ENCODE measurements around the gene CPPED1. TPM values are rescaled to one million over a fixed set of nuclear protein-coding genes. Genes with fewer than 3 reads are reported as not detected.
A peak's percentile ranks its signal among the peaks of the same experiment; 100 is the strongest.

The CPPED1 gene
- total and polyA plus RNA-seq, 2 experiments from 2014 or later: 27.2 to 28.6 TPM

- Histone ChIP-seq H4K20me1 (ENCODE audit: insufficient read depth, poor library complexity, severe bottlenecking) (no peaks in the 10 kb centered on the region), H3K4me2 (peak overlapping the region; percentile 31), H3K4me1 (ENCODE audit: insufficient read depth) (peaks cover 8% of the 10 kb centered on the region), H2AFZ (peak overlapping the region; percentile 40), H3K9me3 (ENCODE audit: low read depth) (no peaks in the 10 kb centered on the region), H3K4me3 (no peak overlapping the region), H3K27me3 (no peaks in the 10 kb centered on the region), H3K79me2 (no peaks in the 10 kb centered on the region), H3K36me3 (replicated peaks; ENCODE audit: insufficient read depth, low read depth) (no peaks in the 10 kb centered on the region), H3K27ac (peak overlapping the region; percentile 96), H3K9me2 (replicated peaks; ENCODE audit: insufficient read depth) (no peaks in the 10 kb centered on the region)
- WGBS (ENCODE audit: low lambda C conversion rate, missing lambda C conversion rate): 83% methylated on average over 10 of the region's 10 CpGs
- TF ChIP-seq CTCF (IDR thresholded peaks at IDR 0.05; ENCODE audit: poor library complexity): no peak
- TF ChIP-seq EZH2 (IDR thresholded peaks at IDR 0.05; ENCODE audit: borderline replicate concordance): no peak
- TF ChIP-seq EZH2phosphoT487 (IDR thresholded peaks at IDR 0.05; ENCODE audit: low read depth, severe bottlenecking, unreplicated experiment): no peak
- DNase-seq (ENCODE audit: low spot score): no peak
Observed at GRCh38 chr16:12611916-12612597, 191.6 kb downstream of the CPPED1 start.

- DNase-seq (ENCODE audit: low spot score): no peak
- 46% methylated on average over 4 of the region's 4 CpGs for WGBS (ENCODE audit: low lambda C conversion rate, missing lambda C conversion rate)
- Histone ChIP-seq H2AFZ (no peak overlapping the region), H3K27me3 (no peaks in the 10 kb centered on the region), H3K4me2 (no peak overlapping the region), H3K4me1 (ENCODE audit: insufficient read depth) (peaks cover 8% of the 10 kb centered on the region), H3K36me3 (replicated peaks; ENCODE audit: insufficient read depth, low read depth) (no peaks in the 10 kb centered on the region), H4K20me1 (ENCODE audit: insufficient read depth, poor library complexity, severe bottlenecking) (no peaks in the 10 kb centered on the region), H3K9me3 (ENCODE audit: low read depth) (no peaks in the 10 kb centered on the region), H3K9me2 (replicated peaks; ENCODE audit: insufficient read depth) (no peaks in the 10 kb centered on the region), H3K79me2 (no peaks in the 10 kb centered on the region), H3K27ac (peak overlapping the region; percentile 96), H3K4me3 (no peak overlapping the region)
- TF ChIP-seq EZH2phosphoT487 (IDR thresholded peaks at IDR 0.05; ENCODE audit: low read depth, severe bottlenecking, unreplicated experiment) (no peak), CTCF (IDR thresholded peaks at IDR 0.05; ENCODE audit: poor library complexity) (no peak), EZH2 (IDR thresholded peaks at IDR 0.05; ENCODE audit: borderline replicate concordance) (no peak)
Observed at GRCh38 chr16:12611006-12611477, 192.6 kb downstream of the CPPED1 start.

- no peaks in the 10 kb centered on the region for H3K27me3 ChIP-seq
- 82% methylated on average over 8 of the region's 8 CpGs for WGBS (ENCODE audit: low lambda C conversion rate, missing lambda C conversion rate)
Observed at GRCh38 chr16:12609937-12610699, 193.6 kb downstream of the CPPED1 start.

More at GRCh38 chr16:12609937-12610699, 193.6 kb downstream of the CPPED1 start:
- H3K9me3 ChIP-seq (ENCODE audit: low read depth): no peaks in the 10 kb centered on the region
- H3K4me3 ChIP-seq: no peak overlapping the region
- no peaks in the 10 kb centered on the region for H3K36me3 ChIP-seq (replicated peaks; ENCODE audit: insufficient read depth, low read depth)
- H3K4me1 ChIP-seq (ENCODE audit: insufficient read depth): peaks cover 8% of the 10 kb centered on the region
- no peak for TF ChIP-seq EZH2 (IDR thresholded peaks at IDR 0.05; ENCODE audit: borderline replicate concordance)
- no peaks in the 10 kb centered on the region for H3K9me2 ChIP-seq (replicated peaks; ENCODE audit: insufficient read depth)
- no peaks in the 10 kb centered on the region for H3K79me2 ChIP-seq
- no peak overlapping the region for H3K27ac ChIP-seq
- H2AFZ ChIP-seq: no peak overlapping the region
- no peak for DNase-seq (ENCODE audit: low spot score)
- H3K4me2 ChIP-seq: no peak overlapping the region
- H4K20me1 ChIP-seq (ENCODE audit: insufficient read depth, poor library complexity, severe bottlenecking): no peaks in the 10 kb centered on the region

Small RNA genes within 50 kb of the gene (microRNA-seq; reads per million reads assigned to microRNA genes)
- gene MIR4718: not detected

Small RNA genes within 50 kb of the gene (small RNA-seq; reads per million reads assigned to genes)
- gene MIR4718: not detected
- not detected for gene RF00443

Other genes with a start within 250 kb of the CPPED1 start
- 1.1 and 1.3 TPM in 2 replicates for gene SHISA9, start 97.7 kb upstream of the CPPED1 start, total RNA-seq
- 0.83 and 1.3 TPM in 2 replicates for gene SHISA9, start 97.7 kb upstream of the CPPED1 start, polyA plus RNA-seq

All from hepatocyte (in vitro differentiated cells).